HEK293 (cell line): ENCODE measurements around the gene HSPA8.
A peak's percentile ranks its signal among the peaks of the same experiment; 100 is the strongest.

Experiments used
- ELK4 ChIP-seq: IDR thresholded peaks from 2 replicates; pipeline ENCODE4 v1.6.1; 2011; ENCODE audit warnings: mild to moderate bottlenecking, low read depth, low read length, borderline replicate concordance
- GFI1B ChIP-seq: fragments of 450-650 bp; formaldehyde crosslinking; IDR thresholded peaks from 2 replicates; pipeline ENCODE4 v1.5.1; 2016; ENCODE audit warnings: missing biosample characterization, missing genetic modification characterization
- GLI4 ChIP-seq: fragments of 450-650 bp; formaldehyde crosslinking; IDR thresholded peaks from 2 replicates; pipeline ENCODE4 v1.5.1; 2016; ENCODE audit warnings: missing biosample characterization, missing genetic modification characterization
- INSM2 ChIP-seq: fragments of 450-650 bp; formaldehyde crosslinking; IDR thresholded peaks from 2 replicates; pipeline ENCODE4 v1.5.1; 2016; ENCODE audit warnings: missing biosample characterization, missing genetic modification characterization
- KLF16 ChIP-seq: fragments of 450-650 bp; formaldehyde crosslinking; IDR thresholded peaks from 2 replicates; pipeline ENCODE4 v1.5.1; 2017; ENCODE audit warnings: missing biosample characterization, missing genetic modification characterization
- KLF7 ChIP-seq: fragments of 450-650 bp; formaldehyde crosslinking; IDR thresholded peaks from 2 replicates; pipeline ENCODE4 v1.5.1; 2016; ENCODE audit warnings: missing biosample characterization, missing genetic modification characterization, borderline replicate concordance
- PATZ1 ChIP-seq: fragments of 450-650 bp; formaldehyde crosslinking; IDR thresholded peaks from 2 replicates; pipeline ENCODE4 v1.5.1; 2016; ENCODE audit warnings: missing biosample characterization, missing genetic modification characterization
- PBX3 ChIP-seq: sonication (generic); formaldehyde crosslinking; IDR thresholded peaks from 2 replicates; pipeline ENCODE4 v1.8.1; 2022; ENCODE audit warnings: mild to moderate bottlenecking, moderate library complexity, missing genetic modification reagents
- RBAK ChIP-seq: fragments of 450-650 bp; formaldehyde crosslinking; IDR thresholded peaks from 2 replicates; pipeline ENCODE4 v1.5.1; 2016; ENCODE audit warnings: missing biosample characterization, missing genetic modification characterization
- ZBTB21 ChIP-seq: fragments of 450-650 bp; formaldehyde crosslinking; IDR thresholded peaks from 2 replicates; pipeline ENCODE4 v1.5.1; 2017; ENCODE audit warnings: missing biosample characterization, missing genetic modification characterization
- ZBTB48 ChIP-seq: fragments of 450-650 bp; formaldehyde crosslinking; IDR thresholded peaks from 2 replicates; pipeline ENCODE4 v1.5.1; 2016; ENCODE audit warnings: missing biosample characterization, missing genetic modification characterization
- ZFHX2 ChIP-seq: fragments of 450-650 bp; formaldehyde crosslinking; conservative IDR thresholded peaks from 2 replicates; pipeline ENCODE4 v1.5.1; 2016; ENCODE audit warnings: missing biosample characterization, missing genetic modification characterization
- ZFP3 ChIP-seq: fragments of 450-650 bp; formaldehyde crosslinking; IDR thresholded peaks from 2 replicates; pipeline ENCODE4 v1.5.1; 2016; ENCODE audit warnings: low read depth, missing biosample characterization, missing genetic modification characterization
- ZFP69B ChIP-seq: fragments of 450-650 bp; formaldehyde crosslinking; IDR thresholded peaks from 2 replicates; pipeline ENCODE4 v1.5.1; 2016; ENCODE audit warnings: missing biosample characterization, missing genetic modification characterization
- ZNF133 ChIP-seq: fragments of 450-650 bp; formaldehyde crosslinking; IDR thresholded peaks from 2 replicates; pipeline ENCODE4 v1.5.1; 2016; ENCODE audit warnings: missing biosample characterization, missing genetic modification characterization
- ZNF138 ChIP-seq: fragments of 450-650 bp; formaldehyde crosslinking; IDR thresholded peaks from 2 replicates; pipeline ENCODE4 v1.5.1; 2016; ENCODE audit warnings: missing biosample characterization, missing genetic modification characterization, borderline replicate concordance
- ZNF175 ChIP-seq: fragments of 450-650 bp; formaldehyde crosslinking; IDR thresholded peaks from 2 replicates; pipeline ENCODE4 v1.5.1; 2016; ENCODE audit warnings: missing biosample characterization, missing genetic modification characterization
- ZNF274 ChIP-seq, 2 experiments: fragments of 200-500 bp in 1 of 2; fragments of 450-650 bp in 1 of 2; sonication (Bioruptor generic) in 1 of 2; formaldehyde crosslinking in 1 of 2; IDR thresholded peaks; 2 replicates each; pipeline versions ENCODE4 v1.5.1 to v1.6.1; 2014 to 2016; ENCODE audit warnings: borderline replicate concordance in 1 of 2, inconsistent platforms in 1 of 2, low read length in 1 of 2, missing biosample characterization in 1 of 2, missing genetic modification characterization in 1 of 2
- ZNF302 ChIP-seq: fragments of 450-650 bp; formaldehyde crosslinking; IDR thresholded peaks from 2 replicates; pipeline ENCODE4 v1.5.1; 2016; ENCODE audit warnings: missing biosample characterization, missing genetic modification characterization, low read depth
- ZNF311 ChIP-seq: fragments of 450-650 bp; formaldehyde crosslinking; IDR thresholded peaks from 2 replicates; pipeline ENCODE4 v1.5.1; 2017; ENCODE audit warnings: missing biosample characterization, missing genetic modification characterization, borderline replicate concordance
- ZNF324 ChIP-seq: fragments of 450-650 bp; formaldehyde crosslinking; IDR thresholded peaks from 2 replicates; pipeline ENCODE4 v1.5.1; 2016; ENCODE audit warnings: missing biosample characterization, missing genetic modification characterization
- ZNF37A ChIP-seq: fragments of 450-650 bp; IDR thresholded peaks from 2 replicates; pipeline ENCODE4 v1.5.1; 2018; ENCODE audit warnings: missing biosample characterization, missing genetic modification characterization
- ZNF510 ChIP-seq: fragments of 450-650 bp; formaldehyde crosslinking; IDR thresholded peaks from 2 replicates; pipeline ENCODE4 v1.5.1; 2018; ENCODE audit warnings: mild to moderate bottlenecking, missing genetic modification characterization, missing biosample characterization; ENCODE audit not compliant: insufficient replicate concordance
- ZNF514 ChIP-seq: fragments of 450-650 bp; formaldehyde crosslinking; IDR thresholded peaks from 2 replicates; pipeline ENCODE4 v1.5.1; 2016; ENCODE audit warnings: missing biosample characterization, missing genetic modification characterization
- ZNF548 ChIP-seq: fragments of 450-650 bp; formaldehyde crosslinking; IDR thresholded peaks from 2 replicates; pipeline ENCODE4 v1.5.1; 2016; ENCODE audit warnings: missing biosample characterization, missing genetic modification characterization
- ZNF596 ChIP-seq: fragments of 450-650 bp; IDR thresholded peaks from 2 replicates; pipeline ENCODE4 v1.5.0; 2018; ENCODE audit warnings: missing biosample characterization, mild to moderate bottlenecking, missing genetic modification characterization, moderate library complexity
- ZNF670 ChIP-seq: fragments of 450-650 bp; formaldehyde crosslinking; IDR thresholded peaks from 2 replicates; pipeline ENCODE4 v1.5.1; 2016; ENCODE audit warnings: missing biosample characterization, missing genetic modification characterization, low read depth
- ZNF701 ChIP-seq: fragments of 450-650 bp; formaldehyde crosslinking; IDR thresholded peaks from 2 replicates; pipeline ENCODE4 v1.5.1; 2016; ENCODE audit warnings: missing biosample characterization, missing genetic modification characterization
- ZNF785 ChIP-seq: fragments of 450-650 bp; formaldehyde crosslinking; IDR thresholded peaks from 2 replicates; pipeline ENCODE4 v1.5.1; 2016; ENCODE audit warnings: missing biosample characterization, missing genetic modification characterization
- ZNF837 ChIP-seq: fragments of 450-650 bp; formaldehyde crosslinking; IDR thresholded peaks from 2 replicates; pipeline ENCODE4 v1.5.1; 2016; ENCODE audit warnings: missing biosample characterization, missing genetic modification characterization
- ZSCAN23 ChIP-seq: fragments of 450-650 bp; formaldehyde crosslinking; IDR thresholded peaks from 2 replicates; pipeline ENCODE4 v1.5.1; 2016; ENCODE audit warnings: missing biosample characterization, missing genetic modification characterization
- ZSCAN4 ChIP-seq: fragments of 450-650 bp; formaldehyde crosslinking; IDR thresholded peaks from 2 replicates; pipeline ENCODE4 v1.5.1; 2017; ENCODE audit warnings: missing biosample characterization, missing genetic modification characterization

HSPA8 gene

GRCh38 chr11:123061403-123062157 is at the start of gene HSPA8 (continued):
- no peak for TF ChIP-seq ZFP3 (tag by site-specific recombination)
- TF ChIP-seq ZNF324 (tag by site-specific recombination): no peak
- TF ChIP-seq GFI1B (tag by site-specific recombination): no peak
- TF ChIP-seq ZNF548 (tag by site-specific recombination): no peak
- no peak for TF ChIP-seq ZNF837 (tag by site-specific recombination)
- no peak for TF ChIP-seq ZNF274 (IDR thresholded peaks at IDR 0.05; ENCODE audit: low read length)
- no peak for TF ChIP-seq ZNF274 (tag by site-specific recombination; IDR thresholded peaks at IDR 0.05; ENCODE audit: borderline replicate concordance)
- TF ChIP-seq ZNF510 (tag by site-specific recombination): no peak
- TF ChIP-seq ELK4: no peak
- no peak for TF ChIP-seq ZNF302 (tag by site-specific recombination)
- no peak for TF ChIP-seq ZBTB48 (tag by site-specific recombination)
- TF ChIP-seq INSM2 (tag by site-specific recombination): no peak
- no peak for TF ChIP-seq ZBTB21 (tag by site-specific recombination)
- no peak for TF ChIP-seq ZFP69B (tag by site-specific recombination)
- no peak for TF ChIP-seq ZNF138 (tag by site-specific recombination)
- no peak for TF ChIP-seq PBX3 (CRISPR knock-in tag)
- no peak for TF ChIP-seq RBAK (tag by site-specific recombination)
- TF ChIP-seq ZNF596 (tag by site-specific recombination): no peak
- no peak for TF ChIP-seq ZFHX2 (tag by site-specific recombination)
- no peak for TF ChIP-seq ZNF670
- TF ChIP-seq PATZ1 (tag by site-specific recombination): peak; percentile 9; the same call in 1 of the 2 replicates
- TF ChIP-seq GLI4: no peak
- TF ChIP-seq KLF7 (tag by site-specific recombination): 0 out of 2 replicates have a peak, but pooled peaks have one; percentile 36
- no peak for TF ChIP-seq ZNF514
- no peak for TF ChIP-seq ZSCAN23
- no peak for TF ChIP-seq ZNF175 (tag by site-specific recombination)
- 0 out of 2 replicates have a peak, but pooled peaks have one; percentile 9 for TF ChIP-seq ZSCAN4 (tag by site-specific recombination)
- TF ChIP-seq ZNF701 (tag by site-specific recombination): no peak
- peak; percentile 11; the same call in 1 of the 2 replicates for TF ChIP-seq ZNF133 (tag by site-specific recombination)
- no peak for TF ChIP-seq KLF16 (tag by site-specific recombination)
- TF ChIP-seq ZNF311: no peak
- TF ChIP-seq ZNF785 (tag by site-specific recombination): no peak
- no peak for TF ChIP-seq ZNF37A
